Endometrial microvascular endothelial cells (primary cell): Measurements from ENCODE around the gene ZNF536. TPM values are rescaled to one million over a fixed set of nuclear protein-coding genes. Genes with fewer than 3 reads are reported as not detected.

Experiments used
- in situ Hi-C: cut with HindIII; loops from 2 replicates; pipeline ENCODE4 v1.10.0; 2017; ENCODE audit warnings: low sequenced_read_pairs, low pct_unique_long_range_greater_than_20kb; ENCODE audit errors: inconsistent ontology term
- total RNA-seq: library from RNA; depleted of rRNA; stranded (reverse); fragments of >200 nt; gene quantifications from one replicate; pipeline ENCODE4 v1.2.3, GENCODE V29; 2015; ENCODE audit errors: inconsistent ontology term

Gene ZNF536
- total RNA-seq, 1 donor from 2014 or later: not detected

DNA sequence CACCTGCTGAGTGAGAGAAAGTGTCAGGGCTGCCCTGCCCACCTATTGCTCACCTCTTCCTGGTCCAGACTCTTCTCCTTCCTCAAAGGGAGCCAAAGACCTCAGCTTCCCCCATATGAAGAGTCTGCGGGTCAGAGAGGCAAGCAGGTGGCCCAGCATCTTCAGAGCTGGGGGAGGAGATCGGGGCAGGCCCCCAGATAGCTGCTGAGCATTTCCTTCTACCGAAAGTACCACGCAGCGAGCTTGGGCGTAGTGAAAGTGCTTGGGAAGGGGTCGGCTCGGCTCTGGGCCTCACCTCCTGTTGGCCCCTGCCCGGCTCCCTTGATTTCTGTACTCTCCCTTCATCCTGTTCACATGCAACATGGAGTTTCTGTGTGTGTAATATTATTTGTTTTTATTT is 12.2 kb upstream of the ZNF536 start:
- in situ Hi-C loops: no loop called here

DNA sequence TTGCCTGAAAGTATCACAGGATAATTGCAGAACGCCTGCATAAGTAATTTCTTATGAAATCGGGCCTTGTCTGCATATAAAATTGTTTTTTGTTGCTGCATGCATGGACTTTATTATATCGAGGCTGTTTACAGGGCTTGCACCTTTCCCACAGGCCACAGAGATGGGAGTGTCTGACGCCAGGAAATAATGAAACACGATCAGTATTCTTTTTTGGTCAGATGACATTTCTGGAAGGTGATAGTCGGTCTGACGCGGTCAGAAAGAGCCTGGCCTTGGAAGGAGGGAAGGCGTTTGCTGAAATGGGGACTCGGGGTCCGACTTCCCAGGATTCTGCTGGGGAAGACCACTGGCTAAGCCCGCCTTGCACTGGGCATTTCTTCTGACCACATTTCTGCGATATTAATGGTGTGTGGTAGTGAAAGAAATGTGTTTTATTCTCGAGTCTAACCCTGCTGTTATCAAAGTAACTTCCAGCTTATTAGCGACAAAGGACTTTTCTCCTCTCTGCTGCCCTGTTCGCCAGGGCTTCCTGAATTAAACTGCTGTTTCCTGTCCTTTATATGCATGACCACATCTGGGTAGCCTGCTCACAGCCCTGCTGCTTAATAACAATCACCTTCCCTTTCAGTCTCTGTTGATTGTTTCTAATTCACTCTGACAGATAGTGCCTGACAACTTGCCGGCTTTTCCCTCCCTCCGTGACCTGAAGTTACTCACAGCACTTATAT is 11.6 kb upstream of the ZNF536 start:
- in situ Hi-C loops: no loop called here

DNA sequence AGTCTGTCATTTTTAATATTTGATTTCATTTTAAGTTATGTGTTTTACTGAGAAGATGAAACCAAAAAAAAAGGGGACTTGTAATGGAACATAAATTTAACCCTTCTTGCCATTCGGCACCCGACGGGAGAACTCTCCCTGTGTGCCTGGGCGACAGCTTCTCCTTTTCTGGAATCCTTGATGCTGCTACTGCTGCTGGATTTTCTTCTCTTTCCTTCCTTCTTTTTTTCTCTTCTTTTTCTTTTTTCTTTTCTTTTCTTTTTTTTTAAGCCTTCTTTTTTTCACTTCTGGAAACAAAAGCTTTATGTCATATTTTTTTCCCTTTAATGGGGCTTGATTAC is 11.1 kb upstream of the ZNF536 start:
- in situ Hi-C loops: no loop called here

DNA sequence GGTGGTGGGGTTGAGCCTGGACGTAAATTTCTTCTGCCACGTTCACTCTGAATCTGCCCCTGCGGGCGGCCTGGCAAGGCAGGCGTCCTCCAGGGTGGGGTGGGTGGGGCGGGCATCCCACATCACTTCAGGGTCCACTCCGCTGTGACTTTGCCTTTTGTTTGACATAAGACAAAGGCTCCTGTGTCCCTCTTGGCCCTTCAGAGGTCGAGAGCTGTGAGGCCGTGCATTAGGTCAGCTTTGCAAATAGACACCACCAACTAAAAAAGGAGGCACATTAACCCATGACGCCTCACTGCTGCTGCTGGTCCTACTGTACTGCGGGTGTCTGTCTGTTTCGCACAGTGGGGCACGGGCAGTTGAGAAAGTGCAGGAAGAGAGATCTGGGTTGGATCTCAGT is 10.5 kb upstream of the ZNF536 start:
- in situ Hi-C loops: no loop called here

DNA sequence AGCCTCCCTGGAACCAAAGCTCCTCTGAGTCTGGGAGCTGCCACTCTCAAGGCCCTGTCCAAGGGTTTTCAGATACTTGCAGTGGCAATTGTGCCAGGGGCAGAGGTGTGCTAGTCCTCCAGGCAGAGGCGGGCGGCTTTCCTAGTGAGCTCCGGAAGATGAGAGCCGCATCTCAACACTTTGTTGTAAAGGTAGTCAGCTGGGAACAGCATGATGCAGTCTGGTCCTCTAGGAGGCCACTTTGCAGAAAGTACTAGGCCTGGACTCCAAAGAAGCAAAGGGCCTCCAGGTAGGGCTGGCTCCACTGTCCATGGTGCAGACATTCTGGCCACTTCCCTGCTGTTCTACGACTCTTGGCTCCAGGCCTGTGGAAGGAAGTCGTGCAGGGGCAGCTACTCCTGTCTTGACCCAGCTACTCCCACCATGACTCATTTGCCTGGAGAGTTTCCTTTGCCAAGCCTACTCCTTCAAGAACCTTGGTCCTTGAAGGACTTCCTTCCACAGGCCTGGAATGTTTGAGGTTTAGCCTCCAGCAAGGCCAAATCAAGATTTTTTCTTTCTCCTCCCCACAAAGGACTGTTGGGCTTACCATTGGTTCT is 9.9 kb upstream of the ZNF536 start:
- in situ Hi-C loops: no loop called here

DNA sequence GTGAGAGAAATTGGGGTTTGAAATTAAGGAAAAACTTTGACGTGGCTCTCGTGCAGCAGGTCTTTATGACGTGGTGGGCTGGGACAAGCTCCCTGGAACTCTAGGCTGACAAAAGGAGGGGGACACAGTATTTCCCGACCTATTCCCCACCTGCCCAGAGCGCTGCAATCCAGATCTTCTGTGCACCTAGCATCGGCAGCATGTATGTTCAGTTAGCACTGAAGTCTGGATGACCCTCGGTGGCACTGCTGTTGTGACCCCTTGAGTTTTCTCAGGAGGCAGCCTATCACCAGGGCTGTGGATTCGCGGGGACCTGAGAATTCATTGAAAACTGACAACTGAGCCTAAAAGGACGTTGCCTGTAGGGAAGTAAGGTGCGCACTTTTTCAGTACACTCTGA is 9.1 kb upstream of the ZNF536 start:
- in situ Hi-C loops: no loop called here

DNA sequence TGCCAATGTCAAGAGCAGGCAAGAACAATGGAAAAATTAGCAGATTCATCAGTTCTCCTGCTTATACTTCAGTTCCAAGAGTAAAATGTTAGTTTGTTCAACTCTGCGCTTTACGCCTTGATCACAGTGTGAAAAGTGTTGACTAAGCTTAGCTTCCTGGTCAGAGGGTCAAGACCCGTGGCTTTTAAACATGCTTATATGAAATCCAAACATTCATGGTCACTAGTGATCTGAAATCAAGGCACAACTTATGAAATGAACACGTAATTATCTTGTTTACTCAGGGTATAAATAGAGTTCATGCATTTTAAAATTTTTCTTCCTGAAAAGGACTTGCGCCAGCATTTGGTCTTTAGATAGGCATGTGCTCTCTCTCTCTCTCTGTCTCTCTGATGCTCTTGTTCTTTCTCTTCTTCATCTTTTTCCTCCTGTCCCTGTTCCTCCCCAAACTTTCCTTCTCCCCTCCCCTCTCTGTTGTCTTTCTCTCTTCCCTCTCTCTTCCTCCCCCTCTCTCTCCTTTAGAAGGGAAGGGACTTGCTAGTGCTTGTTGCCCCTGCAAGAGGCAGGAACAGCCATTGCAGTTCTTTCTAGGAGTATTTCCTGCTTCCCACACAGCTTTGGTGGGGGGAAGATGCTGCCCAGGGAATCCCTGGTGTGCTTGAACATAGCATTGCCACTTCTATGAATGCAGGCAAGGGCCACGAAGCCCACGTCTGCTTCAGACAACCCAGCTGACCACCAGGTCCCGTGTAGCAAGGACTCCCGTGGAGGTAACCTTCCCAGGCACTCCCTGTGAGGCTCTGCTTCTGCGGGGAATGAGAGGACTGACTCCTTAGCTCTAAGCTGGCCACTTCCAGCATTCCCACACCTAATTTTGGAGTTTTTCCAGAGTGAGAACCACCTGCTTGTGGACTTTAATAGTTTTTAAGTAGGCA is 7.1 kb upstream of the ZNF536 start:
- in situ Hi-C loops: no loop called here

DNA sequence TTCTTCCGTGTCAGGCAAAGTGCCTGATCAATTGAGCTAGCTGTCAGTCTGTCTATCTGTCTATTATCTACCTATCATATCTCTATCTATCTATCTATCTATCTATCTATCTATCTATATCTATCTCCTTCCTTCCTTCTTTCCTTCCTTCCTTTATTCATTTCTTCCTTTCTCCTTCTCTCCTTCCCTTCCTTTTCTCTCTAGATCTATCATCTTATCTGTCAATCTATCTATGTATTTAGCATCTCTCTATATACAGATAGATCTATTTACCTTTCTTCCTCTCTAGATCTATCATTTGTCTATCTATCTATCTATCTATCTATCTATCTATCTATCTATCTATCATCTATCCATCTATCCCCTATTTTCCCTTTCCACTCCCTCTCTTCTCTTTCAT is 5.9 kb upstream of the ZNF536 start:
- in situ Hi-C loops: no loop called here

DNA sequence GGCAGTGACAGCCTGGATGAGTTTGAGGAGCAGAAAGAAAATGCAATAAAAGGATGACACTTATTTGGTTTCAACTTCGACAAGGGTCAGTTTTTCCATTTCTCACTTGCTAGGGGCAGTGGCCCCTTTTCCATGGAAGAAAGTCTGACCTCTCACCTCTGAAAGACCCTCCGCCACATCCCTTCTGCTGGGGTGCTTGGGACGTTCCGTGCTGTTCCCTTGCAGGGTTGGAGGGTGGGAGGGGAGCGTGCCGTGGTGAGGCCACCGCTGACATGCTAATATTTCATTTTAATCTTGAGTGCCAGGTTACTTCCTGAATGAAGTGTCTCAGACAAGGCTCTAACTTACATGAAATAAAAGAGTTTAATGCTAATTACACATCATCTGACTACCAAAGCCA is 5.2 kb upstream of the ZNF536 start:
- in situ Hi-C loops: no loop called here

DNA sequence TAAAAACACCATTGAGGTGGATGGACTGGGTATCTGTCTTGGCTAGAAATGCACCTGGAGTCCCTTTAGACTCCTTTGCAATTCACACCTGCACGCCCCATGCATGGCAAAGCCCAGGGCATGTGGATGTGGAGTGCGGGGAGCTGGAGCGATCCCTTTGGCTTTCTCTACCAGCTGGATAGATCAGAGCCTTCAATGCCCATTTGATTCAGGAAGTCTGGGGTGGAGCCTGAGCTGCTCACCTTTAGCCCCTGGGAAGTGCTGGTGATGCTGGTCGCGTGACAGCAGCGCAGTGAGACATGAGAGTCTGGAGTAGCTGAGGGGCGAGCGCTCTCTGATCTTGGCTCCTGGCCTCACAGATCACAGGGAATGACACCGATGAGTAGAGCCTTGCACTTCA is 4.8 kb upstream of the ZNF536 start:
- in situ Hi-C loops: no loop called here

DNA sequence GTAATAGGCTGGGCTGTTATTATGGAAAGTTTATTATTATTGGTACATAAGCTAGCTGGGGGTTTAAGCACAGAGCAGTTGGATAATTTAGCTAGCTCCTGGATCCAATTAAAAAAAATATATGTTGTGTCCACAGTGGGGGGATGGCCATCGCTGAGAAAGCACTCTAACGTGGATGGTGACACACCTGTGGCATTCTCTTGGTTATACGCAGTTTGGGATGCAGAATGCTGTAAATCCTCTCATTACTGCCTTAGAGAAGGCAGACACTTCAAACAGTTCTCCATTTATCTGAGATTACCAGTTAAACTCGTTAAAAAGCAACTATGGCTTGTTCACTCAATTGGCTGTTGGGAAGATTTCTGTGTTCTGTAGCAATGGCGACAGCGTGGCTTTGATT is 2.4 kb upstream of the ZNF536 start:
- in situ Hi-C loops: no loop called here

DNA sequence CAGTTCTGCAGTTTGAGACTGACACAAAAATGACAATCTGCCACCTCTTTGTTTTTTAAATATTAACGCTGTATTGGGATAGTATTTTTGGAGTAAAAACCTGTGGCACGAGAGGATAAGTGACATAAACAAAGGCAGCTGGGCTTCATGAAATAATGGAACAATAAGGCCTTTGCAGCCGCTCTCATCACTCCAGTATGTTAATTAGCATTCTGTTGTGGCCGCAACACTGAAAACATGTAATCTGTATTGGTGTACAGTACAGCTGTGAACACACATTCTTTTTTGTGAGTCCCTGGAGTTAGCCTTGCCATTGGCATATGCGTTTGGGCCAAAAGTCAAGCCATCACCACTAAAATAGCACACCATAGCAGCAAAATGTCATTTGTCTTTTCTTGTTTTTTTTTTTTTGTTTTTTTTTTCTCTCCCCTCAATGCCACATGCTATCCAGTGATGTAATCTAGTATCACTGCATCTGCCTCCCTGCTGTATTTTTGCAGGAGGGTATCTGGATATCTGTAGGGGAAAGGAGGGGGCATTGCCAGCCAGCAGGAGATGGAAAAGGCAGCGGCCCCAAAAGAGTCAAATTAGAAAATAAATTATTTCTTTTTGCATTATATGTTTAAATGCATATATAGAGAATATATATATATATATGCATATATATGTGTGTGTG is 885 bp upstream of the ZNF536 start:
- in situ Hi-C loops: no loop called here

DNA sequence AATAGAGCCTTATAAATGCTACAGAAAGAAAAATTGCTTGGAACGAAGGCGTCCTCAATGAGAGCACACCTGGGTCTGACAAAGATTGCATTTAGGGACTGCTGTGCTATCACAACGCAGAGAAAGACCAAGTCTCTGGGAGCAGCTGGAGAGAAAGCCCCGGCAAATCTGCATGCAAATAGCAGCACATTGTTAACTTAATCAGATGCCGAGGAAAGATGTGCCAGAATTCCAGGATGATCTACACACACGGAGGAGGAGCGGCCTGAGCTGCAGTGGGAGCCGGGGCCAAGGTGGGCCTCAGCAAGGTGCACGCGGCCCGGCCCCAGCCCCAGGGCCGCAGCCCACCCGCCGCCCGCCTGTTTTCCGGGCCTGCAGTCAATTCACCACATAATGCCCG is 1.4 kb downstream of the ZNF536 start:
- in situ Hi-C loops: no loop called here

DNA sequence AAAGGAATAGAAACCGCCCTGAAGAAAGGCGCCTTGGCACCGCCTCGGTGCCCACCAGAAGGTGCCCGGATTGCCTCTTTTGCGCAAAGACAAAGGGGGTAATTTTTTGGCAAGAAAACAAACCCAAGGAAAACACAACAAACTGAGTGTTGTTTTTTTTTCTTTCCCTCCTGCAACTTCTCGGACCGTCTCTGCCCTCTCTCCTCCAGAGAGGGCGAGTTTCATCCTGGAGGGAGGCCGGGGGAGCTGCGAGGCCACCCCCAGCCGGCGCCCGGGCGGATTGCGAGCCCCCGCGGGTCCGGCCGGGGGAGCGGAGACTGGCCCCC is 2.3 kb downstream of the ZNF536 start:
- in situ Hi-C loops: no loop called here

DNA sequence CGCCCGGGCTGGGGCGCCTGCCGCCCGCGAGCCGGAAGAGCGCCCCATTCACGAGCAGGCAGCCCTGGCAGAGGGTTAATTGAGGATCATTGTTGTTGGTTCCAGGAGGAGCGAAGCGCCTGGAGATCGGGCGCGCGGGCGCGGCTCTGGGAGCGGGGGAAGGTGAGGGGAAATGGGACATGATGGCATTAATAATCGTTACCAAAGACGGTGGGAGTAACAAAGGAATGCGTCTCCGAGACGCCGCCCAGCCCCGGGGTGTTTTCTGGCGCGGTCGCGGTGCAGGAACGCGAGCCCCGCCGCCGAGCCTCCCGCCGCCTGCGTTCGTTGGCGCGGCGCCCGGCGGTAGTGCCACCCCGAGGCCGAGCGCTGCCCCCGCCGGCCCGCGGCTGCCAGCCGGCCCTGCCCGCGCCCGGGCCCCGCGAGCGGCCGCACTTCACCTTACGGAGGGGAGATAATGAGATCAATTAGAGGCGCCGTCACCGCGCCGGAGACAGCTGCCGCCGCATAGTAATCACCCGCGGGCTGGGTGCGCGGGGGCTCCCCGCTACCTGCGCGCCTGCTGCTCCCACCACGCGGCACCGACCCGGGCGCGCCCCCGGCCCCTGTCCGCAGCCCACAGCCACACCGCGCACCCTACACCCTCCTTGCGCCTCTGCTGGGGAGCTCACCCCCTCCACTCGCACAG is 2.8 kb downstream of the ZNF536 start:
- in situ Hi-C loops: no loop called here

DNA sequence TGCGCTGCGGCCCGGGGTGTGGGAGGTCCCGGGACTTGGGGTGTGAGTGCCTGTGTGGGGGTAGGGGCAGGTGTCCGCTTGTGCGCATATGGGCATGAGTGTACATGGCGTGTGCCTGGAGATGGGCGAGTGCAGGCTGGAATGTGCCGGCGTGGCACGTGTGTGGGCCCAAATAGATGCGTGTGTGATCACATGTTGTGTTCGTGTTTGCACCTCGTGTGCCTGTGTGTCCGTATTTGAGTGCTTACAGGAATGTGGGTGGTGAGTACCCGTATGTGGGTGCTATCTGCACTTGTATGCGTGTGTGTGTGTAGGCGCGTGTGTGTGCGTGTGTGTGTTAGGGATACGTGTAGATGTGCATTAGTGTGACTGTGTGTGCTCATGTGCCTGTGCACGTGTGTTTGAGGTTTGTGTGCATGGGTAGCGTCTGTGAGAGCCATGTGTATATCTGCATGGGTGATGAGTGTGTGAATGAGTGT is 3.4 kb downstream of the ZNF536 start:
- in situ Hi-C loops: no loop called here

DNA sequence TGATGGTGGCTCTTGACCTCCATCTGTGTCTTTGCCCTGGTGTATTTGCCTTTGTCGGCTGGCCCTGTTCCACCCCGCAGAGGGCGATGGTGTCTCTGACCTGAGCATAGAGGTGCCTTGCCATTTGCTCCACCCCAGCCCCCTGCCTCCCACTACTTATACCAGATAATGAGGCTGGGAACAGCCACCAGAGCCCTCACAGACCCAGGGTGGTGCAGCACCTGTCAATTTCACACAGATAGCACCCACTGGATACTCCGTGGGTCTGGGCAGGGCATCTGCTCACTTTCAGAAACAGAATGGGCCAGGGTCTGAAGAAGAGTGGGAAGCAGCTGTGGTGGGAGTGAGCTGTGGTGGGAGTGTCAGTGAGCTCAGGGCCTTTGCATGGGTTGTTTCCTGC is 4.1 kb downstream of the ZNF536 start:
- in situ Hi-C loops: no loop called here

DNA sequence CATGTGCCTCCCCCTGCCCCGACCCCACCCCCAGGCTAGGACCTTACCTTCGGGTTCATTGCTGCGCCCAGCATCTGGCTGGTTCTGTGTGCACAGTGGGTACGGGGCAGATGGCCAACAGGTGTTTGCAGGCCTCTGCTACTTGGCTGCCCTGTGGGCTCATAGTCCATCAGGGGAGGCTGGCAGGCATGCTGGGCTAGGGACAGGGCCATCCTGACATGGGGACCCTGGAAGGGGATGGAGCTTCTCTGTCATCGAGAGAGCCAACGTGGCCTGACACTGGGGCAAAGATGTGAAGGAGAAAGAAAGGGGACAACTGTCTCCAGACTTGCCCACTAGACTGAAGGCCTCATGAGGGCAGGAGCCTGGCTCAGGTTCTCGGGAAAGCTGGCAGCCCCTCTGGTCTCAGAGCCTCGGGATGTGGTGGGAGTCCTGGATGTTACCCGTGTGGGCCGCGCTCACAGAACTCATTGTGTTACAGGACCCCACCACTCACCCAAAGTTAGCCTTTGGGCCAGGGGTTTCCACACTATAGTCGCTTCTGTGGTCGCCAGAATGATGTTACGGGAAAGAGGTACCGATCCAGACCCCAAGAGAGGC is 4.7 kb downstream of the ZNF536 start:
- in situ Hi-C loops: no loop called here

DNA sequence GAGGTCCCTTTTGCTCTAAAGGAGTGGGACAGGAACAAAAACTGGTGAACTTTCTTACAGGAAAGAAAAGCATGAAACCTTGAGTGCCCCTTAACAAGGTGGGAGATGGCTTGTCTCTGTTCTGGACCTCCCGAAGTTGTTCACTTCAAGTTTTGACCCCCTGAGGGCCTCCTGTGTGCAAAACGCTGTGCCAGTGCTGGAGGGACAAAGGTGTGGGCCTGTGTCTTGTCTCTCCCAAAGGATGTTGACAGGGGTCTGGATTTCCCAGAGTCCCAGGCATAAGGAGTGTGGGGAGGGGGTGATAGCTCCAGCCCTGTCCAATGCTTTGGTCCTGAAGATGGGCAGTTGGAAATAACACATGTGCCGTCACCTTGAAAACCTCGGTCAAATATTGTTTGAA is 6.5 kb downstream of the ZNF536 start:
- in situ Hi-C loops: no loop called here
